Fibroblast of lung (primary cell): ENCODE results near the gene NEK8.

ENCODE experiments used
- CTCF ChIP-seq, 2 donors: IDR thresholded peaks in 1 of 2; conservative IDR thresholded peaks in 1 of 2; 1 replicate in 1 of 2; 2 replicates in 1 of 2; pipeline ENCODE4 v1.5.1; 2011 to 2012; ENCODE audit warnings: low read length in 2 of 2, control low read depth in 1 of 2, inconsistent platforms in 1 of 2, low read depth in 1 of 2, mild to moderate bottlenecking in 1 of 2
- EZH2 ChIP-seq: IDR thresholded peaks from 2 replicates; pipeline ENCODE4 v1.5.1; 2012; ENCODE audit warnings: low read length, control low read depth, mild to moderate bottlenecking; ENCODE audit errors: missing control alignments

GRCh38 chr17:28746611-28747050, 18.0 kb downstream of the NEK8 start:
- TF ChIP-seq EZH2 (no peak), CTCF (conservative IDR thresholded peaks at IDR 0.05 in 1 of 2, IDR thresholded peaks at IDR 0.05 in 1 of 2; ENCODE audit: low read depth in 1 of 2, low read length in 2 of 2) (no peak)
